PFSK-1 (cell line): ENCODE measurements around the gene GLI2.

ENCODE experiments used
- FOXP2 ChIP-seq: optimal IDR thresholded peaks from 2 replicates; pipeline ENCODE3; 2011; ENCODE audit warnings: borderline replicate concordance, control low read depth, inconsistent platforms; ENCODE audit not compliant: insufficient read depth; ENCODE audit errors: extremely low read length, extremely low read depth
- POLR2AphosphoS5 ChIP-seq: IDR thresholded peaks from 2 replicates; pipeline ENCODE4 v1.6.1; 2012; ENCODE audit warnings: low read depth, mild to moderate bottlenecking, control low read depth, low read length, moderate library complexity
- REST ChIP-seq, 2 experiments: IDR thresholded peaks; 2 replicates each; pipeline versions ENCODE4 v1.6.1 to v1.8.0; 2011 to 2012; ENCODE audit warnings: low read depth in 2 of 2, low read length in 2 of 2, control low read depth in 1 of 2, inconsistent platforms in 1 of 2, mild to moderate bottlenecking in 1 of 2, moderate library complexity in 1 of 2; ENCODE audit not compliant: insufficient read depth in 1 of 2
- SIN3A ChIP-seq: IDR thresholded peaks from 2 replicates; pipeline ENCODE4 v1.6.1; 2012; ENCODE audit warnings: mild to moderate bottlenecking, low read length, moderate library complexity, borderline replicate concordance; ENCODE audit not compliant: insufficient read depth
- TAF1 ChIP-seq: IDR thresholded peaks from 2 replicates; pipeline ENCODE4 v1.6.1; 2012; ENCODE audit warnings: low read length, control low read depth, borderline replicate concordance; ENCODE audit not compliant: insufficient read depth

GLI2 gene

GRCh38 chr2:120764991-120765677, 29.5 kb downstream of the GLI2 start:
- TF ChIP-seq POLR2AphosphoS5 (no peak), REST (IDR thresholded peaks at IDR 0.05; ENCODE audit: insufficient read depth in 1 of 2, low read depth in 2 of 2, low read length in 2 of 2) (no peak), TAF1 (no peak), FOXP2 (no peak)

- peak; percentile 46; the same call in 1 of the 2 replicates for TF ChIP-seq POLR2AphosphoS5
- no peak for TF ChIP-seq TAF1
- TF ChIP-seq FOXP2: no peak
- TF ChIP-seq REST (IDR thresholded peaks at IDR 0.05; ENCODE audit: insufficient read depth in 1 of 2, low read depth in 2 of 2, low read length in 2 of 2): 0 out of 4 replicates have a peak, but pooled peaks of 1 of the 2 experiments have one; percentile 7
Measured at GRCh38 chr2:120765678-120766469, 30.2 kb downstream of the GLI2 start.

GRCh38 chr2:120766470-120767351, 31.0 kb downstream of the GLI2 start:
- TF ChIP-seq POLR2AphosphoS5 (no peak), FOXP2 (no peak), TAF1 (no peak), REST (IDR thresholded peaks at IDR 0.05; ENCODE audit: insufficient read depth in 1 of 2, low read depth in 2 of 2, low read length in 2 of 2) (no peak)

- no peak for TF ChIP-seq POLR2AphosphoS5
- TF ChIP-seq TAF1: no peak
- TF ChIP-seq FOXP2: no peak
- TF ChIP-seq SIN3A: no peak
- no peak for TF ChIP-seq REST (IDR thresholded peaks at IDR 0.05; ENCODE audit: insufficient read depth in 1 of 2, low read depth in 2 of 2, low read length in 2 of 2)
Measured at GRCh38 chr2:120767486-120768005, 31.9 kb downstream of the GLI2 start.
